ENCODE data around the gene ALG3. TPM values are rescaled to one million over a fixed set of nuclear protein-coding genes. Genes with fewer than 3 reads are reported as not detected.

The ALG3 gene
- total RNA-seq, 1 donor from 2014 or later, result 47.1 TPM

DNA sequence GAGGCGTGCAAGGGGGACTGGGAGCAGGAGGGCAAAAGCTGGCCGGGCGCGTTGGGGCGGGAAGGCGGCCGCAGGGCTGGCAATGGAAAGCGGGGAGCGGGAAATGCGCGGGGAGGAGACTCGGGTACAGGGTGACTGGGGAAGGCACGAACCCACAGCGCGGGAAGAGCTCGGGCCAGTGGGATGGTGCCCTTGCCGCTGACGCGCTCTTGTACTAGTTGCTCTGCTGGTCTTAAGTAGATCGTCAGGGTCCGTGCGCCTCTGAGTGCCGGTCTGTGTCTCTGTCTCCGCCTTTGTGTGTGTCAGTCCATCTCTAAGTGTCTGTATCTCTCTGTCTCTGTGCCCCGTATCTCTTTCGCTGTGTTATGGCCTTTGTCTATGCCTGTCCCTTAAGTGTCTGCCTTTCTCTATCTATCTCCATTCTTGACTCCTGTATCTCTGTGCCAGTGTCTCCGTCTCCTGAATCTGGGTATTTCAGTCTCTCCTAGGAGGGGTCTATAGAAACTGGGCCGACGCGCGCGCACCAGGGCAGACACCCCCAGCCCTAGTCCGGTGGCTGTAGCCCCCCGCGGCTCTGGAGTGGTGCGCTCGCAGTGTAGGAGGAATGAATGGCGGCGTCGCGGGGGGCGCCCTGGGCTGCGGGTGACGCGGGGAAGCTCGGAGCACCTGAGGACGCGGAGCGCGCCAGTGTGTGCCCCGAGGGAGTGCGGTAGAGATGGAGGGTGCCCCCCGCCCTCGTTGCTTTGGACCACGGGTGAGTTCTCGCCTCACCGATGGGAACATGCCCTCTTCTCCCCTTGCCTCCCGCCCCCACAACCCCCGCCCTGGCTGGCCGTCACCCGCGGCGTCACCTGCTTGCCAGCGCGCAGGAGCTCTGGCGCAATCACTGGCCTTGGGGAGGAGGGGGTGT is 13.3 kb upstream of the ALG3 start:
- H3K27me3 ChIP-seq (ENCODE audit: insufficient read depth, low read length), result peaks cover 11% of the 10 kb centered on the region
- Mint-ChIP-seq H3K4me3 (ENCODE audit: unreplicated experiment) (peak overlapping the region; percentile 89), H3K27ac (ENCODE audit: unreplicated experiment) (peak overlapping the region; percentile 45), H3K4me1 (ENCODE audit: low read depth, unreplicated experiment) (peaks cover 11% of the 10 kb centered on the region), H3K9me3 (ENCODE audit: unreplicated experiment) (peaks cover 4% of the 10 kb centered on the region), H3K27me3 (ENCODE audit: low read depth, unreplicated experiment) (peaks cover 55% of the 10 kb centered on the region), H3K36me3 (ENCODE audit: low read depth, unreplicated experiment) (peaks cover 12% of the 10 kb centered on the region)
- H3K4me2 ChIP-seq (ENCODE audit: low read length), result peak overlapping the region; percentile 97
- no peak overlapping the region for H3K27ac ChIP-seq (ENCODE audit: low read depth, low read length)
- peak overlapping the region; percentile 79 for H2AFZ ChIP-seq (ENCODE audit: low read depth, low read length)
- TF ChIP-seq EZH2 (IDR thresholded peaks at IDR 0.05; ENCODE audit: insufficient read depth, low read length), result peak; percentile 57
- TF ChIP-seq, protein P1, sequence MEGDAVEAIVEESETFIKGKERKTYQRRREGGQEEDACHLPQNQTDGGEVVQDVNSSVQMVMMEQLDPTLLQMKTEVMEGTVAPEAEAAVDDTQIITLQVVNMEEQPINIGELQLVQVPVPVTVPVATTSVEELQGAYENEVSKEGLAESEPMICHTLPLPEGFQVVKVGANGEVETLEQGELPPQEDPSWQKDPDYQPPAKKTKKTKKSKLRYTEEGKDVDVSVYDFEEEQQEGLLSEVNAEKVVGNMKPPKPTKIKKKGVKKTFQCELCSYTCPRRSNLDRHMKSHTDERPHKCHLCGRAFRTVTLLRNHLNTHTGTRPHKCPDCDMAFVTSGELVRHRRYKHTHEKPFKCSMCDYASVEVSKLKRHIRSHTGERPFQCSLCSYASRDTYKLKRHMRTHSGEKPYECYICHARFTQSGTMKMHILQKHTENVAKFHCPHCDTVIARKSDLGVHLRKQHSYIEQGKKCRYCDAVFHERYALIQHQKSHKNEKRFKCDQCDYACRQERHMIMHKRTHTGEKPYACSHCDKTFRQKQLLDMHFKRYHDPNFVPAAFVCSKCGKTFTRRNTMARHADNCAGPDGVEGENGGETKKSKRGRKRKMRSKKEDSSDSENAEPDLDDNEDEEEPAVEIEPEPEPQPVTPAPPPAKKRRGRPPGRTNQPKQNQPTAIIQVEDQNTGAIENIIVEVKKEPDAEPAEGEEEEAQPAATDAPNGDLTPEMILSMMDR (IDR thresholded peaks at IDR 0.05; ENCODE audit: insufficient read depth, low read depth, low read length), result no peak
- peak; percentile 23 for DNase-seq (ENCODE audit: low read depth)
- FAIRE-seq, result no peak
- peaks cover 31% of the 10 kb centered on the region for H4K20me1 ChIP-seq (ENCODE audit: insufficient read depth, low read length)
- no peaks in the 10 kb centered on the region for H3K36me3 ChIP-seq (ENCODE audit: insufficient read depth, low read length)
- no peaks in the 10 kb centered on the region for H3K79me2 ChIP-seq (ENCODE audit: insufficient read depth, low read length)
- peak overlapping the region; percentile 61 for H3K9ac ChIP-seq (ENCODE audit: low read length)
- H3K4me1 ChIP-seq (ENCODE audit: insufficient read depth, low read length), result peaks cover 18% of the 10 kb centered on the region
- H3K9me3 ChIP-seq (ENCODE audit: insufficient read depth, low read depth, low read length), result no peaks in the 10 kb centered on the region
- H3K4me3 ChIP-seq (ENCODE audit: insufficient read depth, low read depth, low read length), result peak overlapping the region; percentile 63

DNA sequence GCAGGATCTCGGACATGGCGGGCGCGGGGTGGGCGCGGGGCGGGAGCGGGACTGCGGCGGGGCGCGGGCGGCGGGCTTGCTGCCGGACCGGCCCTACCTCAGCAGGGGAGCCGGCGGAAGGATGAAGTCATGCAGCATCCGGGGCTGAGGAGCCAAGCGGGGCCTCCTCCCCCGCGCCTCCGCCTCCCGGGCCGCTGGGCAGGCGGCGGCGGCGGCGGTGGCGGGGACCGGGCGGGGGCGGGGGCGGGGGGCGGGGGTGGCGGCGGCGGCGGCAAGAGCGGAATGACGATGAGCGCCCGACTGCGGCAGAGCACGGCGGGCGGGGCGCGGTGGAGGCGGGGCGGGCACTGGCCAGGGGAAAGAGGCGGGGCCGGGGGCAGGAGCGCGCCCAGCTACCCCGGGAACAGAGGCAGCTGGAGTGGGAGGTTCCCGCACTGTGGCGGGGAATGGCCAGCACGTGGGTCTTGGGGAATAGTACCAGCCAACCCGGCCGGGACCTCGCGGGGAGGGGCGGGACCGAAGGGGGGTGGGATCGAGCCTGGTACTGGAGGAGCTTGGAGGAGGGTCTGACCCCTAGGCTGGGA is 12.6 kb upstream of the ALG3 start, which contains the start of gene CAMK2N2:
TSS of gene CAMK2N2 (minus strand) at position 284 of the 584 bp plus-strand sequence. CDS start at position 16, 268 bp downstream.
- Histone ChIP-seq H3K27ac (ENCODE audit: low read depth, low read length) (no peak within 1 kb of the TSS), H2AFZ (ENCODE audit: low read depth, low read length) (peak within 1 kb of the TSS; percentile 79), H3K9ac (ENCODE audit: low read length) (peak within 1 kb of the TSS; percentile 61), H3K4me1 (ENCODE audit: insufficient read depth, low read length) (peaks cover 18% of the 10 kb centered on the region), H3K27me3 (ENCODE audit: insufficient read depth, low read length) (peaks cover 11% of the 10 kb centered on the region), H3K9me3 (ENCODE audit: insufficient read depth, low read depth, low read length) (no peaks in the 10 kb centered on the region), H3K4me2 (ENCODE audit: low read length) (peak within 1 kb of the TSS; percentile 97), H3K4me3 (ENCODE audit: insufficient read depth, low read depth, low read length) (peak within 1 kb of the TSS; percentile 63), H3K79me2 (ENCODE audit: insufficient read depth, low read length) (no peaks in the 10 kb centered on the region), H3K36me3 (ENCODE audit: insufficient read depth, low read length) (no peaks in the 10 kb centered on the region), H4K20me1 (ENCODE audit: insufficient read depth, low read length) (peaks cover 32% of the 10 kb centered on the region)
- DNase-seq (ENCODE audit: low read depth) (peak; percentile 34), FAIRE-seq (no peak)
- peaks cover 3% of the 10 kb centered on the region for H3K9me3 Mint-ChIP-seq (ENCODE audit: unreplicated experiment)
- peak within 1 kb of the TSS; percentile 45 for H3K27ac Mint-ChIP-seq (ENCODE audit: unreplicated experiment)
- H3K27me3 Mint-ChIP-seq (ENCODE audit: low read depth, unreplicated experiment), result peaks cover 53% of the 10 kb centered on the region
- H3K4me3 Mint-ChIP-seq (ENCODE audit: unreplicated experiment), result peak within 1 kb of the TSS; percentile 89
- peaks cover 11% of the 10 kb centered on the region for H3K4me1 Mint-ChIP-seq (ENCODE audit: low read depth, unreplicated experiment)
- no peak for TF ChIP-seq EZH2 (IDR thresholded peaks at IDR 0.05; ENCODE audit: insufficient read depth, low read length)
- TF ChIP-seq, protein P1 (IDR thresholded peaks at IDR 0.05; ENCODE audit: insufficient read depth, low read depth, low read length), result no peak
- H3K36me3 Mint-ChIP-seq (ENCODE audit: low read depth, unreplicated experiment), result peaks cover 12% of the 10 kb centered on the region

Data from astrocyte (in vitro differentiated cells and primary cell).